ENCODE measurements around the gene GALNT2.

Gene GALNT2

GRCh38 chr1:230148126-230148652, 81.2 kb downstream of the GALNT2 start:
- Histone ChIP-seq H3K9me3 (ENCODE audit: severe bottlenecking) (no peaks in the 10 kb centered on the region), H3K27ac (no peak overlapping the region), H3K36me3 (no peaks in the 10 kb centered on the region; the same call in 1 of the 2 replicates), H3K27me3 (ENCODE audit: insufficient read depth, low read depth, severe bottlenecking) (no peaks in the 10 kb centered on the region), H3K4me3 (ENCODE audit: low read depth, low read length) (no peak overlapping the region)
- TF ChIP-seq, protein P1, sequence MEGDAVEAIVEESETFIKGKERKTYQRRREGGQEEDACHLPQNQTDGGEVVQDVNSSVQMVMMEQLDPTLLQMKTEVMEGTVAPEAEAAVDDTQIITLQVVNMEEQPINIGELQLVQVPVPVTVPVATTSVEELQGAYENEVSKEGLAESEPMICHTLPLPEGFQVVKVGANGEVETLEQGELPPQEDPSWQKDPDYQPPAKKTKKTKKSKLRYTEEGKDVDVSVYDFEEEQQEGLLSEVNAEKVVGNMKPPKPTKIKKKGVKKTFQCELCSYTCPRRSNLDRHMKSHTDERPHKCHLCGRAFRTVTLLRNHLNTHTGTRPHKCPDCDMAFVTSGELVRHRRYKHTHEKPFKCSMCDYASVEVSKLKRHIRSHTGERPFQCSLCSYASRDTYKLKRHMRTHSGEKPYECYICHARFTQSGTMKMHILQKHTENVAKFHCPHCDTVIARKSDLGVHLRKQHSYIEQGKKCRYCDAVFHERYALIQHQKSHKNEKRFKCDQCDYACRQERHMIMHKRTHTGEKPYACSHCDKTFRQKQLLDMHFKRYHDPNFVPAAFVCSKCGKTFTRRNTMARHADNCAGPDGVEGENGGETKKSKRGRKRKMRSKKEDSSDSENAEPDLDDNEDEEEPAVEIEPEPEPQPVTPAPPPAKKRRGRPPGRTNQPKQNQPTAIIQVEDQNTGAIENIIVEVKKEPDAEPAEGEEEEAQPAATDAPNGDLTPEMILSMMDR (IDR thresholded peaks at IDR 0.05; ENCODE audit: low read depth, low read length), result no peak
- no peak for DNase-seq

DNA sequence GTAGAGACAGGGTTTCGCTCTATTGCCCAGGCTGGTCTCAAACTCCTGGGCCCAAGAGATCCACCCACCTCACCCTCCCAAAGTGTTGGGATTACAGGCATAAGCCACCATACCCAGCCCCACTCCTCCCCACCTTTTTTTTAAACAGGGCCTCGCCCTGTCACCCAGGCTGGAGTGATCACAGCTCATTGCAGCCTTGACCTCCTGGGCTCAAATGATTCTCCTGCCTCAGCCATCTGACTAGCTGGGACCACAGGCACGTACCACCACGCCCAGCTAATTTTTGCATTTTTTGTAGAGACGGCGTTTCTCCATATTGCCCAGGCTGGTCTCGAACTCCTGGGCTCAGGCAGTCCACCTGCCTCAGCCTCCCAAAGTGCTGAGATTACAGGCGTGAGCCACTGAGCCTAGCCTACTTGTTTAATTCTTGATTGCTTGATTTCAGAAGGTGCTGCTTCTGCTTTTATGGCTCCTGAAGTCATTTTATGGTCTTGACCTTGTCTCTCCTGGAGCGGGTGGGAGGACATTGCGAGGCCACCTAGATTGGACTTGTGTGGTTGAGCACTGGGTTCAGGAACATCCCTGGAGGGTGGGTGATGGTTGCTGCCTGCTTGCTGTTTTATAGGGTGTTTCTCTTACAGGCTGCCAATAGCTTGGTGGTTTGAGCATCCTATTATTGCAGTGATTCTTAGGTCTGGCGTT, 81.9 kb downstream of the GALNT2 start:
- no peaks in the 10 kb centered on the region for H3K9me3 ChIP-seq (ENCODE audit: severe bottlenecking)
- DNase-seq, result no peak

DNA sequence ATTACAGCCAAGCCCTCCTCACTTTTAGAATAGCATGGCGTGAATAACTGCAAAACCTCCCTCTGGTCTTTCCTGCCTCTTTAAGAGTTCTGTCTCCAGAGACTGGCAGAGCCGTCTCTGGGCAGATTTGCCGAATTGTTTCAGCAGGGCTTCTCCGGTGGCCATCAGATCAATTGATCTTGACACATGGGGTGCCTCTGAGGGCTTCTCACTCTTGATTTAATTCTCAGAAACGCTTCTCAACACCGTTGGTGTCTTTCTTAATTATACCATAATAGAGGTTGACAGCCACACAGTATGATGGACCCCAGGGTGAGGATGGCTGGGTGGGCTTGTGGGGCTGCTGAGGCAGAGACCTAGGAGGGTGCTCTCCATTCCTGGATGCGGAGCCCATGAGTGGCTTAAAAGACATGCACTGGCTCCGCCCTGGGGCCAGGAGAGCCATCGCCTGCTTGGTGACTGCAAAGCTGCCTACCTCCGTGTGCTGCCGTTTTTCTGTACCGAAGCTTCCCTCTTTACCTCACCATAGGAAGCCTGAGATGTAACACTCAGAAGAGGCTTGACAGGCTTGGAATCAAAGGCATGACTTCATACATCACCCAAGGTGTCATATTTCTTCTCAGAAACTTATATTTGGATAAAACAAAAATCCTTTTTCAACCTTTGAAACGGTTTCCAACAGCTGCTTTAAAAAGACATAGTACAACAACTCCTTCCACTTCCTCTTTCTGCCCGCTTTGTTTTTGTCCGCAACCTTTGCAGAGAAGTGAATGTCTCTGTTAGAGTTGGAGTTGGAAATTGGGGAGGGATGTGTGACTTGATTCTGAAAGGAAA, 82.9 kb downstream of the GALNT2 start:
- no peaks in the 10 kb centered on the region for H3K9me3 ChIP-seq (ENCODE audit: severe bottlenecking)
- TF ChIP-seq, protein P1 (IDR thresholded peaks at IDR 0.05; ENCODE audit: low read depth, low read length), result no peak
- no peak overlapping the region for H3K27ac ChIP-seq
- DNase-seq, result no peak
- H3K4me3 ChIP-seq (ENCODE audit: low read depth, low read length), result no peak overlapping the region
- H3K36me3 ChIP-seq, result no peaks in the 10 kb centered on the region; the same call in 1 of the 2 replicates
- no peaks in the 10 kb centered on the region for H3K27me3 ChIP-seq (ENCODE audit: insufficient read depth, low read depth, severe bottlenecking)

More for the DNA sequence above, 81.9 kb downstream of the GALNT2 start:
- TF ChIP-seq, protein P1 (IDR thresholded peaks at IDR 0.05; ENCODE audit: low read depth, low read length), result no peak
- Histone ChIP-seq H3K36me3 (no peaks in the 10 kb centered on the region; the same call in 1 of the 2 replicates), H3K4me3 (ENCODE audit: low read depth, low read length) (no peak overlapping the region), H3K27ac (no peak overlapping the region), H3K27me3 (ENCODE audit: insufficient read depth, low read depth, severe bottlenecking) (no peaks in the 10 kb centered on the region)

DNA sequence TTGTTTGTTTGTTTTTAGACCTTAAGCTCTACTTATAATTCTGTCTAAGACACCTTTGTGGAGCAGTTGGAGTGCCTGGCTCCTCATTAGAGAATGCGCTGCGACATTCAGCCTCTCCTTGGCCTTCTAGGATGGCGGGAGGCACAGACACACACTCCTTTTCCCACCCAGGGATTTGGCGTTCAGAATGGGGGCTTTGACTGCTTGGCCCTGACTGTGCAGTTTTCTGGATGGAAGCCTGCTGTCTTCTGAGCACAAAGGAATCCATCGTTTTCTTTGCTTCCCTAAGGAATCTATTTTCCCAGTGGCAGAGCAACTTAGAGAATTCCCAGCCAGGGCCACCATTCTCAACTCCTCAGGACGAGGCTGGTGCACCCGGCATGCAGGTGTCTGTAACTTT, 83.6 kb downstream of the GALNT2 start:
- Histone ChIP-seq H3K36me3 (no peaks in the 10 kb centered on the region; the same call in 1 of the 2 replicates), H3K27me3 (ENCODE audit: insufficient read depth, low read depth, severe bottlenecking) (no peaks in the 10 kb centered on the region), H3K9me3 (ENCODE audit: severe bottlenecking) (no peaks in the 10 kb centered on the region), H3K27ac (no peak overlapping the region), H3K4me3 (ENCODE audit: low read depth, low read length) (no peak overlapping the region)
- TF ChIP-seq, protein P1 (IDR thresholded peaks at IDR 0.05; ENCODE audit: low read depth, low read length), result no peak
- no peak for DNase-seq

- H3K4me3 ChIP-seq (ENCODE audit: low read depth, low read length), result no peak overlapping the region
- H3K36me3 ChIP-seq, result no peaks in the 10 kb centered on the region; the same call in 1 of the 2 replicates
- H3K9me3 ChIP-seq (ENCODE audit: severe bottlenecking), result no peaks in the 10 kb centered on the region
- TF ChIP-seq, protein P1 (IDR thresholded peaks at IDR 0.05; ENCODE audit: low read depth, low read length), result no peak
- no peaks in the 10 kb centered on the region for H3K27me3 ChIP-seq (ENCODE audit: insufficient read depth, low read depth, severe bottlenecking)
- no peak for DNase-seq
- no peak overlapping the region for H3K27ac ChIP-seq
These were observed 85.0 kb downstream of the GALNT2 start for GRCh38 chr1:230151924-230152468.
